ENCODE measurements around the gene NCOA7. TPM values are rescaled to one million over a fixed set of nuclear protein-coding genes. Genes with fewer than 3 reads are reported as not detected.
"Not testable (repeated sequence)": the region's sequence is repeated elsewhere in the genome, so short reads cannot be mapped to it uniquely, and the experiment has no call there.

Gene NCOA7
- total RNA-seq, 1 donor from 2014 or later = 74.9 TPM

DNA sequence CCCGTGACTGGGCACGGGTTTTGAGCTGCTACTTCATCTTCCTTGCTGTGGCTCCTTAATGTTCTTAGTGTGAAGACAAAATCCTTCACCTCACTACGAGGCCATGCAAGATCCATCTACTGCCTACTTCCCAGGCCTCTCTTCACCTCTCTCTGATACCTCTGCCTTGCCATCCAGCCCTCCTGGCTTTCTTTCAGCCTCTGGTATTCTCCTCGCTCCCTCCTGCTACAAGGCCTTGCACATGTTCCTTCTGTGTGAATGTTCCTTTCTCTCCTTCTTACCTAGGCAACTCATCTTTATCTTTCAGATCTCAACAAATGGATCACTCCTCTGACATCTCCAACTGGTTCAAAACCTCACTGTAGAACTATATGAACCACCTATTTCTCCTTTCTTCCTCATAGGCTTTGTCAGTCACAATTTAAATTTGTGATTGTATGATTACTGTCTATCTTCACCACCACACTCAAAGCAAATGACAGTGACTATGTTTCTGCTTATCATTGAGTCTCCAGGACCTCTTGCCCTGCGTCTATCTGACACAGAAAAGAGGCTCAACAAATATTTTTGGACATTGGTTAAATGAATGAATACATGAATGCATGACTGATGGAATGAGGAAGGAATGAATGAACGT, 21.5 kb upstream of the NCOA7 start:
- Mint-ChIP-seq H3K4me1 (ENCODE audit: low read depth) (peaks cover 34% of the 10 kb centered on the region), H3K27me3 (ENCODE audit: low read depth) (no peaks in the 10 kb centered on the region), H3K9me3 (ENCODE audit: low read depth) (peaks cover 6% of the 10 kb centered on the region), H3K27ac (ENCODE audit: unreplicated experiment) (peak overlapping the region; percentile 28), H3K4me3 (ENCODE audit: unreplicated experiment) (no peak overlapping the region), H3K36me3 (ENCODE audit: low read depth) (no peaks in the 10 kb centered on the region)
- TF ChIP-seq, protein P1, sequence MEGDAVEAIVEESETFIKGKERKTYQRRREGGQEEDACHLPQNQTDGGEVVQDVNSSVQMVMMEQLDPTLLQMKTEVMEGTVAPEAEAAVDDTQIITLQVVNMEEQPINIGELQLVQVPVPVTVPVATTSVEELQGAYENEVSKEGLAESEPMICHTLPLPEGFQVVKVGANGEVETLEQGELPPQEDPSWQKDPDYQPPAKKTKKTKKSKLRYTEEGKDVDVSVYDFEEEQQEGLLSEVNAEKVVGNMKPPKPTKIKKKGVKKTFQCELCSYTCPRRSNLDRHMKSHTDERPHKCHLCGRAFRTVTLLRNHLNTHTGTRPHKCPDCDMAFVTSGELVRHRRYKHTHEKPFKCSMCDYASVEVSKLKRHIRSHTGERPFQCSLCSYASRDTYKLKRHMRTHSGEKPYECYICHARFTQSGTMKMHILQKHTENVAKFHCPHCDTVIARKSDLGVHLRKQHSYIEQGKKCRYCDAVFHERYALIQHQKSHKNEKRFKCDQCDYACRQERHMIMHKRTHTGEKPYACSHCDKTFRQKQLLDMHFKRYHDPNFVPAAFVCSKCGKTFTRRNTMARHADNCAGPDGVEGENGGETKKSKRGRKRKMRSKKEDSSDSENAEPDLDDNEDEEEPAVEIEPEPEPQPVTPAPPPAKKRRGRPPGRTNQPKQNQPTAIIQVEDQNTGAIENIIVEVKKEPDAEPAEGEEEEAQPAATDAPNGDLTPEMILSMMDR (IDR thresholded peaks at IDR 0.05) = no peak
- no peak for DNase-seq (ENCODE audit: low spot score)

DNA sequence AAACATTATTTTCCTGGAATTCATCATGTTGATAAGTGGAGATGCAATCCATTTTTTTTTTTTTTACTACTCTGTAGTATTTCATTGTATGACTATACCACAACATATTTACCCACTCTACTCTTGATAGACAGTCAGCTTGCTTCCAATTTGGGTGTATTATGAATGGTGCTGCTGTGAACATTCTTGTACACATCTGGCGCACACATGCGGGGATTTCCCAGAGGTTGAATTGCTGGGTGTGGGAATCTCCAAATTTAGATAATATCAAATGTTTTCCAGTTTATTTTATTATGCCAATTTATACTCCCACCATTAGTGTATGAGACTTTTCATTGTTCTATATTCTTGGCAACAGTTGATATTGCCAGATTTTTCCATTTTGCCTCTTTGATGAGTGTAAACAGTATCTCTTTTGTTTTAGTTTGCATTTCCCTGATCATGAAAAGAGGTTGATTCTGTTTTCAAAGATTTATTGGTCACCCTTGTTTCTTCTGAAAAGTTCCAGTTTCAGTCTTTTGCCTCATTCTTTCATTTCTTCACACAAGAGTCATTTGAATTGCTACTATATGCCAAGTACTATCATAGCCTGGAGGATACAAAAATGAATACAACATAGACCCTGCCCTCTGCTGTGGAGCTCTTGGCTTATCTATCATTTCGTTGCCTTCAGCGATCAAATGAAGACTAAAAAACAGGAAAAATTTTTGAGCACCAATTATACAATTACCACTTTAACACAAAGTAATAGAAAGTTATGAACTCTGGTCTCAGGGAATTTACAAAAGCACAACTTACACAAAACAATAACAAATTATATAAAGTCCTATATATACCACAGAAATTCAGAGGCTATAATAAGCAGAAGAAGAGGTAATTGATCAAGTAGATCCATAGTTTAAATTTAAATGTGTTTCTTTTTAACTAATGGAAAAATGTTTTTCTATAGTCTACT, 17.1 kb upstream of the NCOA7 start:
- H3K27me3 Mint-ChIP-seq (ENCODE audit: low read depth) = no peaks in the 10 kb centered on the region
- no peak overlapping the region for H3K27ac Mint-ChIP-seq (ENCODE audit: unreplicated experiment)
- TF ChIP-seq, protein P1 (IDR thresholded peaks at IDR 0.05) = no peak

DNA sequence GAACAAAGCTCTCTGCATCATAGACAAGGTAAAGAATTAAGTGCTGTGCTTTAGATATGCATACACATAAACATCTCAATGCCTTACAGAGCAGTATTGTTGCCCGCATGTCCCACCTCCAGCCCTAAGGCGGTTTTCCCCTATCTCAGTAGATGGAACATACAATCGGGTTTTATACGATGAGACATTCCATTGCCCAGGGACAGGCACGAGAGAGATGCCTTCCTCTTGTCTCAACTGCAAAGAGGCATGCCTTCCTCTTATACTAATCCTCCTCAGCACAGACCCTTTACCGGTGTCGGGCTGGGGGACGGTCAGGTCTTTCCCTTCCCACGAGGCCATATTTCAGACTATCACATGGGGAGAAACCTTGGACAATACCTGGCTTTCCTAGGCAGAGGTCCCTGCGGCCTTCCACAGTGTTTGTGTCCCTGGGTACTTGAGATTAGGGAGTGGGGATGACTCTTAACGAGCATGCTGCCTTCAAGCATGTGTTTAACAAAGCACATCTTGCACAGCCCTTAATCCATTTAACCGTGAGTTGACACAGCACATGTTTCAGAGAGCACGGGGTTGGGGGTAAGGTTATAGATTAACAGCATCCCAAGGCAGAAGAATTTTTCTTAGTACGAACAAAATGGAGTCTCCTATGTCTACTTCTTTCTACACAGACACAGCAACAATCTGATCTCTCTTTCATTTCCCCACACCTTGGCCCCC, 14.5 kb upstream of the NCOA7 start:
- not testable (repeated sequence) for H3K4me1 Mint-ChIP-seq (ENCODE audit: low read depth); H3K9me3 Mint-ChIP-seq (ENCODE audit: low read depth); H3K4me3 Mint-ChIP-seq (ENCODE audit: unreplicated experiment); DNase-seq (ENCODE audit: low spot score); H3K27ac Mint-ChIP-seq (ENCODE audit: unreplicated experiment); H3K27me3 Mint-ChIP-seq (ENCODE audit: low read depth); H3K36me3 Mint-ChIP-seq (ENCODE audit: low read depth)

More for the DNA sequence above, 17.1 kb upstream of the NCOA7 start:
- Mint-ChIP-seq H3K36me3 (ENCODE audit: low read depth) (no peaks in the 10 kb centered on the region), H3K9me3 (ENCODE audit: low read depth) (peaks cover 6% of the 10 kb centered on the region), H3K4me3 (ENCODE audit: unreplicated experiment) (no peak overlapping the region), H3K4me1 (ENCODE audit: low read depth) (peaks cover 9% of the 10 kb centered on the region)
- DNase-seq (ENCODE audit: low spot score) = no peak

DNA sequence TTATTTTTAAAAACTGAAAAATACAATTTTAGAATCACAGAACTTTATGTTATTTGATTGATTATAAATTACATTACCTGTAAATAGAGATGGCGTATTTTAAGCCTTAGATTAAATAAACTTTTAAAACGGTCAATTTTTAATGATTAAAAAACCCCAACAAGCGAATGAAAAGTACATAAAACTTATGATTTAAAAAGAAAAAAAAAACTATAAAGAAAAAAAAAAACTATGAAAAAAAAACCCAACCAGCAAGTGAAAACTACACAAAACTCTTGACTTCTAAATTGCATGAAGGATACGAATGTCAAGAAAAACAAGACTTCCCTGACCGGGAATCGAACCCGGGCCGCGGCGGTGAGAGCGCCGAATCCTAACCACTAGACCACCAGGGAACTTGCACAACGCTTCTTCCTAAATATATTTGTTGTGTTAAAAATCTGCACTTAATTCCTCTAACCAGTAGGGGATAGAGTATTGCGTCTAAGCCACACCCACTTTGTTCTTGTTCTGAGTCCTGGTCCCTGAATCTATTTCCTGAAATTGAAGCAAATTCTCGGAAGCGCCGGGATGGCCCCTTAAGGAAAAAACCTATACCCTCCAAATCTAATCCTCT, 10.7 kb upstream of the NCOA7 start:
- Mint-ChIP-seq H3K27me3 (ENCODE audit: low read depth) (no peaks in the 10 kb centered on the region), H3K27ac (ENCODE audit: unreplicated experiment) (no peak overlapping the region), H3K4me1 (ENCODE audit: low read depth) (peaks cover 23% of the 10 kb centered on the region), H3K9me3 (ENCODE audit: low read depth) (peaks cover 5% of the 10 kb centered on the region), H3K4me3 (ENCODE audit: unreplicated experiment) (no peak overlapping the region), H3K36me3 (ENCODE audit: low read depth) (no peaks in the 10 kb centered on the region)
- TF ChIP-seq, protein P1 (IDR thresholded peaks at IDR 0.05) = peak; percentile 58
- DNase-seq (ENCODE audit: low spot score) = no peak

DNA sequence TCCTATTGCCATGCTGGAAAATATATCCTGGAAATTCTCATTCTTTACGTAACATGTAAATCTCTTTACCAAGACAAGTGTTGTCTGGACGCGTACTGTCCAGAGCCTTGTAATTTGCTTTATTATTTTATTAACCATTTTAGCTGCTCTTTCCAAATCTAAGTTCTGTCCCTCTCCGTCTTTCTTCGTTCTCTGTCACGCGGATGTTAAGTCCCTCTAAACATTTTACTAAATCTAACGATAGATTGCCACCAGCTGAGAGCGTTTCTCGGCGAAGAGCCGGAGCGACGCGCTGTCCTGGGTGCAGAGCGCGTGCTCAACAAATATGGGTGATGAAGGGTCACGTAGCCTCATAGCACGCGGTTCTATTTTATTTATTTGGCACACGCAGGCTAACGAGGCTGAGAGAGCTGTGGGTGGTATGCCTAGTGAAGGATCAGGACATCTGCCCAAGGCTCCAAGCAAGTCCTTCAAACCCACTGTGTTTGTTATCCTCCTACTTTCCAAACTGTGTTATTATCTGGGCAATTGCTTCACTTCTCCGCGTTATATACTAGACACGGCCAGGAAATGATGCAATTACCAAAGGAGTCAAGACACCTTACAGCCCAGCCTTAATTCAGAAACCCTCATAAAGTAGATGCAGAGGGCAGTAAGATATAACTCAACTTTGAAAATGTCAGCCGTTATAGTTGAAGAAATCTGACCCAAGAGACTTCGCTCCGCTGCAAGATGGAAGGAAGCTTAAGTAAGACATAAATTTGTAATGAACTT, 10.0 kb upstream of the NCOA7 start:
- Mint-ChIP-seq H3K27ac (ENCODE audit: unreplicated experiment) (no peak overlapping the region), H3K27me3 (ENCODE audit: low read depth) (no peaks in the 10 kb centered on the region), H3K9me3 (ENCODE audit: low read depth) (peaks cover 5% of the 10 kb centered on the region), H3K4me1 (ENCODE audit: low read depth) (peaks cover 24% of the 10 kb centered on the region), H3K4me3 (ENCODE audit: unreplicated experiment) (no peak overlapping the region), H3K36me3 (ENCODE audit: low read depth) (no peaks in the 10 kb centered on the region)
- no peak for DNase-seq (ENCODE audit: low spot score)
- TF ChIP-seq, protein P1 (IDR thresholded peaks at IDR 0.05) = no peak
